ENCODE measurements around the gene IQSEC1. TPM values are rescaled to one million over a fixed set of nuclear protein-coding genes. Genes with fewer than 3 reads are reported as not detected.
"Not testable (repeated sequence)": the region's sequence is repeated elsewhere in the genome, so short reads cannot be mapped to it uniquely, and the experiment has no call there.

Gene IQSEC1
- total RNA-seq, 1 donor from 2014 or later: 148 TPM

DNA sequence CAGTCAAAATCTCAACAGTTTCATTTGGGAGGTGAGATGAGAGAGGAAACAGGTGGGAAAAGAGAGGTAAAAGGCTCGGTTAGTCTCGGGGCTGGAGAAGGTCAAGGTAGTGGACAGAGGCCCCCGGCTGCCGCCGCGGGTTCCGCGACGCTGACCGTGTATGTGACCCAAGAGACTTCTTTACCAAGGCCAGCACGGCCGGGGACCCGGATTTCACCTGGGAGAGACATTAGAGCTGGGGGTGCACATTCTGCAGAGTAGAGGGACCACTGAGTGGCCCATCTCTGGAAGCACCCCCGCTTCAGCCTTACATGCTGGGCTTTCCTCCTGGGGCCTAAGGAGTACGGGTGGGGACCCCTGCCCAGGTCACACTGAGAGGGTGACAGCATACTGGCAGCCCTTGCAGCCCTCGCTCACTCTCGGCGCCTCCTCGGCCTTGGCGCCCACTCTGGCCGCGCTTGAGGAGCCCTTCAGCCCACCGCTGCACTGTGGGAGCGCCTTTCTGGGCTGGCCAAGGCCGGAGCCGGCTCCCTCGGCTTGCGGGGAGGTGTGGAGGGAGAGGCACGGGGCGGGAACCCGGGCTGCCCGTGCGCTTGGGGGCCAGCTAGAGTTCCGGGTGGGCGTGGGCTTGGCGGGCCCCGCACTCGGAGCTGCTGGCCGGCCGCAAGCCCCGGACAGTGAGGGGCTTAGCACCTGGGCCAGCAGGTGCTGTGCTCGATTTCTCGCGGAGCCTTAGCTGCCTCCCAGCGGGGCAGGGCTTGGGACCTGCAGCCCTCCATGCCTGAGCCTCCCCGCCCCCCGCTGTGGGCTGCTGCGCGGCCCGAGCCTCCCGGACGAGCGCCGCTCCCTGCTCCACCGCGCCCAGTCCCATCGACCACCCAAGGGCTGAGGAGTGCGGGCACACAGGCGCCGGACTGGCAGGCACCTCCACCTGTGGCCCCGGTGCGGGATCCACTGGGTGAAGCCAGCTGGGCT lies 190.6 kb downstream of the IQSEC1 start:
- DNase-seq (ENCODE audit: low spot score in 2 of 2): no peak
- H3K4me3 ChIP-seq: no peak overlapping the region
- no peaks in the 10 kb centered on the region for H3K36me3 ChIP-seq
- no peaks in the 10 kb centered on the region for H3K27me3 ChIP-seq
- H3K27ac ChIP-seq: no peak overlapping the region
- peaks cover 3 to 7% of the 10 kb centered on the region in 2 donors for H3K4me1 ChIP-seq
- no peaks in the 10 kb centered on the region for H3K9me3 ChIP-seq
- intact Hi-C loops (cut with DNase I): no loop called here
- TF ChIP-seq, protein P1, sequence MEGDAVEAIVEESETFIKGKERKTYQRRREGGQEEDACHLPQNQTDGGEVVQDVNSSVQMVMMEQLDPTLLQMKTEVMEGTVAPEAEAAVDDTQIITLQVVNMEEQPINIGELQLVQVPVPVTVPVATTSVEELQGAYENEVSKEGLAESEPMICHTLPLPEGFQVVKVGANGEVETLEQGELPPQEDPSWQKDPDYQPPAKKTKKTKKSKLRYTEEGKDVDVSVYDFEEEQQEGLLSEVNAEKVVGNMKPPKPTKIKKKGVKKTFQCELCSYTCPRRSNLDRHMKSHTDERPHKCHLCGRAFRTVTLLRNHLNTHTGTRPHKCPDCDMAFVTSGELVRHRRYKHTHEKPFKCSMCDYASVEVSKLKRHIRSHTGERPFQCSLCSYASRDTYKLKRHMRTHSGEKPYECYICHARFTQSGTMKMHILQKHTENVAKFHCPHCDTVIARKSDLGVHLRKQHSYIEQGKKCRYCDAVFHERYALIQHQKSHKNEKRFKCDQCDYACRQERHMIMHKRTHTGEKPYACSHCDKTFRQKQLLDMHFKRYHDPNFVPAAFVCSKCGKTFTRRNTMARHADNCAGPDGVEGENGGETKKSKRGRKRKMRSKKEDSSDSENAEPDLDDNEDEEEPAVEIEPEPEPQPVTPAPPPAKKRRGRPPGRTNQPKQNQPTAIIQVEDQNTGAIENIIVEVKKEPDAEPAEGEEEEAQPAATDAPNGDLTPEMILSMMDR (IDR thresholded peaks at IDR 0.05): no peak

DNA sequence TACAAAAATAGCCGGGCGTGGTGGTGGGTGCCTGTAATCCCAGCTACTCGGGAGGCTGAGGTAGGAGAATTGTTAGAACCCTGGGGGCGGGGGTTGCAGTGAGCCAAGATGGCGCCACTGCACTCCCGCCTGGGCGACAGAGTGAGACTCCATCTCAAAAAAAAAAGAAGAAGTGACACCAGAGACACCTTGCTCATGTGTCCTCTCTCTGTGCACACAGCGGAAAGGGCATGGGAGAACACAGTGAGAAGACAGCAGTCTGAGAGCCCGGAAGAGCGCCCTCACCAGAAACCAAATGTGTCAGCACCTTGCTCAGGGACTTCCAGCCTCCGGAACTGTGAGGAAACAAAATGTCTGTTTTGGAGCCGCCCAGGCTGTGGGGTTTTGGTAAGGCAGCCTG lies 191.4 kb downstream of the IQSEC1 start:
- H3K27me3 ChIP-seq; DNase-seq (ENCODE audit: low spot score in 2 of 2); H3K9me3 ChIP-seq; H3K4me1 ChIP-seq; H3K36me3 ChIP-seq; H3K27ac ChIP-seq; H3K4me3 ChIP-seq; intact Hi-C loops (cut with DNase I): not testable (repeated sequence)

DNA sequence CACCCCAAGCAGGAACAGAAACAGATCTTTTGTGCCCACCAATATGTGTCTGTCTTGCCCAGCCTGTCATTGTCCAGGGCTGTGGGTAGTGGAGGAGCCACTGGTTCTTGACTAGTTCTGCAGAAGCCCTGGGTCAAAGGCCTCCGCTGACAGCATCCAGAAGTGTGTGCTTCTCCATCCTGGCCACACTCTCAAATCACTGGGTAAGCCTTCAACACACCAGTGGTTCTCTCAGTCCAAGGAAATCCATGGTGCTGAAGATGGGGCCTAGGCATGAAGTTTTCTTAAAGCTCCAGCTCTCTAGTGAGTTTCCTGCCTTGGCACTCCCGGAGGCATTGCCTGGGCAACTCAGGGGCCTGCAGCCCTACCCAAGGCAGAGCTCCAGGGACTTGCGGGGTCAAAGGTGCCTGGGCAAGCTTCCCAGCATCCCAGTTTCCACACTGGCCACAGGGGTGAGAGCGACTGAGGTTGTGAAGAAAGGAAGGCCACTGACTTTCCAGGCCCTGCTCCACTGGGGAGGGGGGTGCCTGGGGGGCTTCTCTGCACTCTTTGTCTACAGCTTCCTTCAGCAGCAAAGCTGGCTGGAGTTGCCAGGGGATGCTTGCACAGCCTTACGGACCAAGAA lies 193.9 kb downstream of the IQSEC1 start:
- no peak for DNase-seq (ENCODE audit: low spot score in 2 of 2)
- Histone ChIP-seq H3K36me3 (no peaks in the 10 kb centered on the region), H3K4me1 (peaks cover 3 to 10% of the 10 kb centered on the region in 2 donors), H3K27ac (no peak overlapping the region), H3K4me3 (no peak overlapping the region), H3K9me3 (no peaks in the 10 kb centered on the region), H3K27me3 (no peaks in the 10 kb centered on the region)
- intact Hi-C loops (cut with DNase I): no loop called here
- TF ChIP-seq, protein P1 (IDR thresholded peaks at IDR 0.05): no peak

DNA sequence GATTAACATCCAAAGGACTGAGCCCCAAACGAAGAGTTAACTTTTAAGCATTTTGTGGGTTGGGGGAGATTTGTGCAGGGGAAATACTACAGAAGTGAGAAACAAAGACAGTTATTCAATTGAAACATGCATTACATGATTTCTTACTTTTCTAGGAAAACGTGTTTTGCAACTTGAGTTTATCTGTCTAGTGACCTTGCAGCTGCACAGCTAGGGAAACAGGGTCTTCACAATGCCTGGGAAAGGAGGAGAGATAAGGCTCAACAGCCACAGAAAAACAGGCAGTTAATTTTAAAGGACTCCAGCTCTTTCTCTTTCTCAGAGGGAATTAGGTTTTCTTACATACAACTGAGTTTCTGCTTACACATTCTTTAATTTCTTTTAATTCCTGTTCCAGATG lies 194.5 kb downstream of the IQSEC1 start:
- not testable (repeated sequence) for H3K4me3 ChIP-seq

DNA sequence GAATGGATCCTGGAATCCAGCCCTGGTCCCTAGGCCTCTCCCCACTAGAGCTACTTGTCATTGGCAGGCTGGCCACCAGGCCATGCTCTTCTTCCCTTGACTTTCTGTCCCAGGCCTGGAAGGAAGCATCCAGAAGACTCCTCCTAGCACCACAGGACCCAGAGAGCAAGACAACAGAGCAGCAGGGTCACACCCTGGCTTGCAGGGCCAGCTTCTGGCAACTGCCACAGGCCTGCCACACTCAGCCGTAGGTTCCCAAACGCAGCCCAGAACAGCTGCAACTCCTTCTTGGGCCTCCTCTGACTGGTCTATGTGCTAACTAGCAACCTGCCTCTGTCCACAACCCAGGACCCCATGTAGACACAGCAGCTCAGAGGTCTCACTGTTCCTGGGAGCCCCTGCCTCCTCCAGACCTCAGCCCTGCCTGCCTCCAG lies 195.1 kb downstream of the IQSEC1 start:
- intact Hi-C loops (cut with DNase I): no loop called here
- no peaks in the 10 kb centered on the region for H3K9me3 ChIP-seq
- H3K4me3 ChIP-seq: no peak overlapping the region
- peaks cover 0 to 5% of the 10 kb centered on the region in 2 donors for H3K4me1 ChIP-seq
- no peak for DNase-seq (ENCODE audit: low spot score in 2 of 2)
- TF ChIP-seq, protein P1 (IDR thresholded peaks at IDR 0.05): no peak
- H3K36me3 ChIP-seq: no peaks in the 10 kb centered on the region
- H3K27ac ChIP-seq: no peak overlapping the region
- no peaks in the 10 kb centered on the region for H3K27me3 ChIP-seq

More for the DNA sequence above, 194.5 kb downstream of the IQSEC1 start:
- H3K36me3 ChIP-seq; H3K27me3 ChIP-seq; H3K4me1 ChIP-seq; intact Hi-C loops (cut with DNase I); DNase-seq (ENCODE audit: low spot score in 2 of 2); H3K9me3 ChIP-seq; H3K27ac ChIP-seq: not testable (repeated sequence)

DNA sequence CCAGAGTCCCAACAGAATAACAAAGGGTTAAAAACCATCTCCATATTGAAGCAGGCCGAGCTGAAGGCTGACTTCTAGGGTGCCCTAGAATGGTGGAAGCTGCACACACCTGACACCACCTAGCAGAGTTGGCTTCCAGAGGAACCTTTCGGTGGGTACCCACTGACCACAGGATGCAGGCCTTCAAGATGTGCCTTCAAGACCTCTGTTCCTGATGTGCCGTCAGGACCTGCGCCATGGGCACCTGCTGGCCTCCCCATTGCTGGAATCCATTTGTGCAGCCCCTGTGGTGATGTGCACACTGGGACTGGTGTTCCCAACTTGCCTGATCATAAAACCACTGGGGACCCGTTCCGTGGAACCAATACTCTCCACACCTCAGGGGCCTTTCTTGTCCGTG lies 196.2 kb downstream of the IQSEC1 start:
- no peak overlapping the region for H3K27ac ChIP-seq
- peaks cover 0 to 5% of the 10 kb centered on the region in 2 donors for H3K4me1 ChIP-seq
- DNase-seq (ENCODE audit: low spot score in 2 of 2): no peak
- intact Hi-C loops (cut with DNase I): no loop called here
- no peaks in the 10 kb centered on the region for H3K9me3 ChIP-seq
- TF ChIP-seq, protein P1 (IDR thresholded peaks at IDR 0.05): no peak
- no peak overlapping the region for H3K4me3 ChIP-seq
- H3K27me3 ChIP-seq: no peaks in the 10 kb centered on the region
- H3K36me3 ChIP-seq: no peaks in the 10 kb centered on the region
